Ovary (tissue), 3 donors: ENCODE data around the gene DIS3L2.
"Not testable (repeated sequence)": the region's sequence is repeated elsewhere in the genome, so short reads cannot be mapped to it uniquely, and the experiment has no call there.

ENCODE experiments used
- CTCF ChIP-seq, 3 donors: fragments of 450-650 bp in 2 of 3; fragments of 200-600 bp in 1 of 3; IDR thresholded peaks; one replicate each; pipeline versions ENCODE4 v1.5.1 to v1.8.0; 2016 to 2022; ENCODE audit warnings: antibody characterized with exemption in 3 of 3, mild to moderate bottlenecking in 1 of 3
- POLR2A ChIP-seq: fragments of 450-650 bp; IDR thresholded peaks from one replicate; pipeline ENCODE4 v1.6.1; 2017; ENCODE audit warnings: antibody characterized with exemption, mild to moderate bottlenecking, moderate library complexity
- donor health status: DM: no; HTN: no; CAD: no.

- not testable (repeated sequence) for TF ChIP-seq CTCF (IDR thresholded peaks at IDR 0.05); POLR2A
Observed at GRCh38 chr2:232176587-232176986, 215.1 kb downstream of the DIS3L2 start.
